MCF 10A (cell line): Measurements from ENCODE around the gene CACNG6. TPM values are rescaled to one million over a fixed set of nuclear protein-coding genes. Genes with fewer than 3 reads are reported as not detected.

Experiments
- BruUV-seq: library from RNA; stranded (reverse); fragments of 400-500 nt; replicated peaks from 2 replicates; lab custom pipeline; 2021; lab: Mats Ljungman, UMichigan
- CTCF ChIA-PET: fragments of 300-600 bp; sonication (Branson Sonifier 250); formaldehyde crosslinking; extraction: SDS; loops from one replicate; lab custom pipeline; 2021; ENCODE audit warnings: antibody characterized with exemption, inconsistent platforms; lab: Yijun Ruan, JAX
- POLR2A ChIA-PET: fragments of 300-600, 350-650 bp; sonication (Branson Sonifier 250); formaldehyde crosslinking; extraction: SDS; loops from one replicate; lab custom pipeline; 2020; ENCODE audit warnings: antibody characterized with exemption, inconsistent platforms; lab: Yijun Ruan, JAX
- DNase-seq: peaks from one replicate; pipeline ENCODE4 v3.0.0-alpha.2; 2018; ENCODE audit not compliant: unreplicated experiment
- H3K27ac Mint-ChIP-seq: one replicate; pipeline ENCODE4 v1.8.0; 2022; ENCODE audit warnings: mild to moderate bottlenecking, low read depth, mixed read lengths; ENCODE audit not compliant: unreplicated experiment
- H3K27me3 Mint-ChIP-seq: one replicate; pipeline ENCODE4 v1.8.0; 2022; ENCODE audit warnings: mixed read lengths; ENCODE audit not compliant: insufficient read depth, unreplicated experiment
- H3K36me3 Mint-ChIP-seq: one replicate; pipeline ENCODE4 v1.8.0; 2022; ENCODE audit warnings: mild to moderate bottlenecking, moderate library complexity, mixed read lengths; ENCODE audit not compliant: insufficient read depth, unreplicated experiment
- H3K4me1 Mint-ChIP-seq: one replicate; pipeline ENCODE4 v1.8.0; 2022; ENCODE audit warnings: mixed read lengths; ENCODE audit not compliant: insufficient read depth, unreplicated experiment
- H3K4me3 Mint-ChIP-seq: one replicate; pipeline ENCODE4 v1.8.0; 2022; ENCODE audit warnings: mild to moderate bottlenecking, moderate library complexity, mixed read lengths; ENCODE audit not compliant: unreplicated experiment
- H3K9me3 Mint-ChIP-seq: one replicate; pipeline ENCODE4 v1.8.0; 2022; ENCODE audit warnings: mixed read lengths; ENCODE audit not compliant: unreplicated experiment
- intact Hi-C: fragments of 100-400 bp; cut with micrococcal nuclease; formaldehyde crosslinking; loops from 2 replicates; pipeline ENCODE4 v1.14.1; 2022
- total RNA-seq: library from RNA; stranded (reverse); gene quantifications from 2 replicates; pipeline ENCODE4 v1.2.3, GENCODE V29; 2022
- TF ChIP-seq, protein P1 (sequence below): fragments of 200-600 bp; IDR thresholded peaks from one replicate; pipeline ENCODE4 v1.8.0; 2022; ENCODE audit warnings: antibody characterized with exemption, mild to moderate bottlenecking; ENCODE audit not compliant: unreplicated experiment

Gene CACNG6
- total RNA-seq, 1 experiment from 2014 or later = not detected

DNA sequence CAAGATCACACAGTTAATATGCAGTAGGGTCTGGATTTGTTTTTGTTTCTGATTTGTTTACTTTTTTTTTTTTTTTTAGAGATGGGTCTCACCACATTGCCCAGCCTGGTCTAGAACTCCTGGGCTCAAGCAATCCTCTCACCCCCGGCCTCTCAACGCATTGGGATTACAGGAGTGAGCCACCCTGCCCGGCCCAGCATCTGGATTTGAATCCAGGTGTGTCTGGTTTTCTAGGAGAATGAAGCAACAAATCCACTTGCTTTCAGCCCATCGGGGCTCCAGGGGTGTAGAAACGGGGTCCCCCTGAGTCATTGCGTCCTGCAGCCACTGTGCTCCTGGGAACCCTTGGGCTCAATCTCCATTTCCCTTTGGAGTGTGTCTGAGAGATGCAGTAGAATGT, 22.1 kb upstream of the CACNG6 start:
- no peak overlapping the region for H3K27ac Mint-ChIP-seq
- no peak for DNase-seq
- POLR2A ChIA-PET = no interaction called here
- CTCF ChIA-PET = interaction anchor here (0.6 to 0.7 kb wide), 2 partner anchors 9 to 49 kb away, joined by 3 read pairs; no protein-coding TSS in a partner anchor
- BruUV-seq = no TSS peak
- H3K36me3 Mint-ChIP-seq = no peaks in the 10 kb centered on the region
- H3K9me3 Mint-ChIP-seq = no peaks in the 10 kb centered on the region
- TF ChIP-seq, protein P1, sequence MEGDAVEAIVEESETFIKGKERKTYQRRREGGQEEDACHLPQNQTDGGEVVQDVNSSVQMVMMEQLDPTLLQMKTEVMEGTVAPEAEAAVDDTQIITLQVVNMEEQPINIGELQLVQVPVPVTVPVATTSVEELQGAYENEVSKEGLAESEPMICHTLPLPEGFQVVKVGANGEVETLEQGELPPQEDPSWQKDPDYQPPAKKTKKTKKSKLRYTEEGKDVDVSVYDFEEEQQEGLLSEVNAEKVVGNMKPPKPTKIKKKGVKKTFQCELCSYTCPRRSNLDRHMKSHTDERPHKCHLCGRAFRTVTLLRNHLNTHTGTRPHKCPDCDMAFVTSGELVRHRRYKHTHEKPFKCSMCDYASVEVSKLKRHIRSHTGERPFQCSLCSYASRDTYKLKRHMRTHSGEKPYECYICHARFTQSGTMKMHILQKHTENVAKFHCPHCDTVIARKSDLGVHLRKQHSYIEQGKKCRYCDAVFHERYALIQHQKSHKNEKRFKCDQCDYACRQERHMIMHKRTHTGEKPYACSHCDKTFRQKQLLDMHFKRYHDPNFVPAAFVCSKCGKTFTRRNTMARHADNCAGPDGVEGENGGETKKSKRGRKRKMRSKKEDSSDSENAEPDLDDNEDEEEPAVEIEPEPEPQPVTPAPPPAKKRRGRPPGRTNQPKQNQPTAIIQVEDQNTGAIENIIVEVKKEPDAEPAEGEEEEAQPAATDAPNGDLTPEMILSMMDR = no peak
- intact Hi-C loops = no loop called here
- H3K27me3 Mint-ChIP-seq = peaks cover 8% of the 10 kb centered on the region
- H3K4me3 Mint-ChIP-seq = no peak overlapping the region
- no peaks in the 10 kb centered on the region for H3K4me1 Mint-ChIP-seq

DNA sequence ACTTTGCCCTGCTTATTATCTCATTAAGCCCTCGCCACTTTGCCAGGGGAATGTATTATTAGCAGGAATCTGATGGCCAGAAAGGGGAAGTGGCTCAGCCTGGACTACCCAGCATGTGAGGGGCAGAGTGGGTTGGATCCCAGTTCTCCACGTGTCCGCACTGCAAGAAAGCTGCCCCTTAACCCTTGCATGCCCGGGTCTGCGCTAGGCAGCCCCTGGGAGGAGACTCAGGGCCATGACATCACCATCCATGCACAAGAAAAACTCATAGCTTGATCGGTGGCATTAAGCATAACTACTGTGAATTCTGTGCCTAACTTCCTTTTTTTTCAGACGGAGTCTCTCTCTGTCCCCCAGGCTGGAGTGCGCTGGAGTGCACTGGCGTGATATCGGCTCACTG, 19.8 kb upstream of the CACNG6 start:
- Mint-ChIP-seq H3K4me3 (no peak overlapping the region), H3K4me1 (no peaks in the 10 kb centered on the region), H3K36me3 (no peaks in the 10 kb centered on the region), H3K27ac (no peak overlapping the region), H3K9me3 (no peaks in the 10 kb centered on the region), H3K27me3 (no peaks in the 10 kb centered on the region)
- no peak for DNase-seq
- no TSS peak for BruUV-seq
- ChIA-PET CTCF (interaction anchor here (0.7 kb wide), 1 partner anchor 36 kb away, joined by 3 read pairs; no protein-coding TSS in a partner anchor), POLR2A (interaction anchor here (0.6 kb wide), 1 partner anchor 1735 kb away, joined by 5 read pairs; no protein-coding TSS in a partner anchor)
- TF ChIP-seq, protein P1 = no peak
- intact Hi-C loops = no loop called here

DNA sequence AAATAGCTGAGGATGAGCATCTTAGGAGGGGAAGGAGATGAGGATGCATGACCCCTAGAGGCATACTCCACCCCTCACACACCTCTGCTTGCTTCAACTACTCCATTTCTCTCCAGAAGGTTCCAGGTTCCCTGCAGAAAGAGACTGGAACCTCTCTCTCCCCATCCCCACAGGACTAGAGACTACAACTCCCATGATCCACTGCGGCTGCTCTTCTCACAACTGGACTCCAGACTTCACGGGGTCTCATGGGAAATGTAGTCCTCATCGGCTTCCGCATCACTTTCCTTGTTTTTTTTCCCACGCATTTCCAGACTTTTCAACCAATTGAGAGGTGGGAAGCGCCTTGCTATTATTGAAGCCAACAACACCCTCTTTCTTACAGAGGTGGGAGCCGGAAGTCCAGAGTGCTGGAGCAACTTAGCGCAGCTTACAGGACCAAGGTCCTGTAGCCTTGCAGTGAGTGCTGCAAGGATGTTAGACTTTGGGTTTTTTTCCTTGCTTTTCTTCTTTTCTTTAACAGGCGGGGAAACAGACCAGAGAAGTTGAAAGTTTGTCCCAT, 13.9 kb upstream of the CACNG6 start:
- CTCF ChIA-PET = no interaction called here
- no peak overlapping the region for H3K27ac Mint-ChIP-seq
- peak overlapping the region; percentile 58 for H3K4me3 Mint-ChIP-seq

DNA sequence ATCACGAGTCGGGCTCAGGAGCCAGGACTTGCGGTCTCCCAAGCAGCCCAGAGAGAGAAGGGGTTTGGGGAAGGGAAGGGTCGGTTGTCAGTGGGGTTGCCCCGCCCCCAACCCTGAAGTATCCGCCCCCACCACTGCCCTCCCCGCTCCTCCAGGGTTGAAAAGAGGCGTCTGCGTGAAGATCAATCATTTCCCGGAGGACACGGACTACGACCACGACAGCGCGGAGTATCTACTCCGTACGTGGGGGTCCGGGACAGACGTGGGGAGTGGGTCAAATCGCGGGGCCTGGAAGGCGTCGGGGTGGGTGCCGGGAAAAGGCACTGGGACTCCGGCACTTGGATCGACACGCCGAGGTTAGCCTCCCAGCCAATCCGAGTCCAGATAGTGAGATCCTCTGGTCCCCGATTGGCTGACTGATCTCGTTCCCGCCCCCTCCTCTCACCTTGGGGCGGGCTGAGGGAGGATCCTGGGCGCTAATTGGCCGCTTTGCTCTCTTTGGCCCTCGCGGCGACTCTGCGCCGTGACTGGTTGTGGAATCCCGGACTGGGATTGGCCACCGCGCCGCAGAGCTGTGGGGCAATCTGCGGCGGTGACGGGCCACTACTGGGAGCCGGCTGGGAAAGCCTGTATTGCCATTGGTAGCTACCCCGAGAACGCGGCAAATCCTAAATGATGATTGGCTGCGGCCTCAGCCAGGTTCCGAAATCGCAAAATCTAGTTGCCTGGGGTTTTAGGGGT, 13.3 kb upstream of the CACNG6 start:
- peaks cover 24% of the 10 kb centered on the region for H3K4me1 Mint-ChIP-seq
- TF ChIP-seq, protein P1 = no peak
- H3K27me3 Mint-ChIP-seq = peaks cover 16% of the 10 kb centered on the region
- H3K9me3 Mint-ChIP-seq = peaks cover 10% of the 10 kb centered on the region
- no peak overlapping the region for H3K27ac Mint-ChIP-seq
- no peak for DNase-seq
- BruUV-seq = no TSS peak
- CTCF ChIA-PET = interaction anchor here (0.6 kb wide), 1 partner anchor 9 kb away, joined by 3 read pairs; no protein-coding TSS in a partner anchor
- POLR2A ChIA-PET = no interaction called here
- no peaks in the 10 kb centered on the region for H3K36me3 Mint-ChIP-seq
- H3K4me3 Mint-ChIP-seq = peak overlapping the region; percentile 58
- intact Hi-C loops = no loop called here

More for the DNA sequence above, 13.9 kb upstream of the CACNG6 start:
- Mint-ChIP-seq H3K27me3 (peaks cover 16% of the 10 kb centered on the region), H3K4me1 (peaks cover 24% of the 10 kb centered on the region), H3K36me3 (no peaks in the 10 kb centered on the region), H3K9me3 (peaks cover 10% of the 10 kb centered on the region)
- TF ChIP-seq, protein P1 = no peak
- intact Hi-C loops = no loop called here
- DNase-seq = peak; percentile 85
- BruUV-seq = no TSS peak
- POLR2A ChIA-PET = no interaction called here
